Measurements from ENCODE around the gene ANXA3. TPM values are rescaled to one million over a fixed set of nuclear protein-coding genes. Genes with fewer than 3 reads are reported as not detected.

ANXA3 gene
- total RNA-seq, 1 experiment from 2014 or later: 0.86 TPM

DNA sequence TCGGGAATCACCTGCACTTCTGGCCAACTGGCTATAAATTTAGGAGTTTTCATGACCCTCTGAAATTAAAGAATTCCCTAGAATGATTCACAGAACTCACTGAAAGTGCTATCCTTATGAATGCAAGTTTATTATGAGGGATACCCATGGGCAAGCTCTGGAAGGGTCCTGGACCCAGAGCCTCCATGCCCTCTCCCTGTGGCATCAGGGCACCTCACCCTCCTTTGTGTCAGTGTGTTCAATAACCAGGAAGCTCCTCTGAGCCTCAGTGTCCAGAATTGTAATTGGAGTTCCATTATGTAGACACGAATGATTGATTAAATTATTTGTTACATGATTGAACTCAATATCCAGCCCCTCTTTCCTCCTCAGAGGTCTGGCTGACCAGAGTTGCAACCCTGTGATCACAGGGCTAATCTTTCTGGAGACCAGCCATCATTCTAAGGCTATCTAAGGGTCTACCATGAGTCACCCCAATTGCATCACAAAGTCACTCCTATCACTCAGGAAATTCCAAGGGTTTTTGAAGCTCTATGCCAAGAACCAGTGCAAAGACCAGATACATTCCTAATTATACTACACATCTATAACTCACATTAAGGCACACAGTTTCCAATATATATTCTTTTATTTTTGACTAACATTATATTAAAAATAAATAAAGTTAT is 8.9 kb downstream of the ANXA3 start:
- Histone ChIP-seq H3K4me1 (ENCODE audit: insufficient read depth, low read length, poor library complexity, severe bottlenecking) (no peaks in the 10 kb centered on the region), H3K27me3 (replicated peaks; ENCODE audit: insufficient read depth, low read depth, low read length, poor library complexity) (no peaks in the 10 kb centered on the region), H3K27ac (ENCODE audit: low read depth, low read length, poor library complexity, severe bottlenecking) (no peak overlapping the region), H3K9me3 (ENCODE audit: low read depth, low read length, poor library complexity, severe bottlenecking) (no peaks in the 10 kb centered on the region), H3K4me3 (ENCODE audit: low read depth, low read length, poor library complexity, severe bottlenecking) (no peak overlapping the region), H3K36me3 (ENCODE audit: insufficient read depth, low read length, poor library complexity, severe bottlenecking) (no peaks in the 10 kb centered on the region)
- intact Hi-C loops (cut with micrococcal nuclease; ENCODE audit: unreplicated experiment): no loop called here
- no peak for DNase-seq (ENCODE audit: low spot score)
- BruUV-seq (replicated peaks): no TSS peak
- TF ChIP-seq, protein P1, sequence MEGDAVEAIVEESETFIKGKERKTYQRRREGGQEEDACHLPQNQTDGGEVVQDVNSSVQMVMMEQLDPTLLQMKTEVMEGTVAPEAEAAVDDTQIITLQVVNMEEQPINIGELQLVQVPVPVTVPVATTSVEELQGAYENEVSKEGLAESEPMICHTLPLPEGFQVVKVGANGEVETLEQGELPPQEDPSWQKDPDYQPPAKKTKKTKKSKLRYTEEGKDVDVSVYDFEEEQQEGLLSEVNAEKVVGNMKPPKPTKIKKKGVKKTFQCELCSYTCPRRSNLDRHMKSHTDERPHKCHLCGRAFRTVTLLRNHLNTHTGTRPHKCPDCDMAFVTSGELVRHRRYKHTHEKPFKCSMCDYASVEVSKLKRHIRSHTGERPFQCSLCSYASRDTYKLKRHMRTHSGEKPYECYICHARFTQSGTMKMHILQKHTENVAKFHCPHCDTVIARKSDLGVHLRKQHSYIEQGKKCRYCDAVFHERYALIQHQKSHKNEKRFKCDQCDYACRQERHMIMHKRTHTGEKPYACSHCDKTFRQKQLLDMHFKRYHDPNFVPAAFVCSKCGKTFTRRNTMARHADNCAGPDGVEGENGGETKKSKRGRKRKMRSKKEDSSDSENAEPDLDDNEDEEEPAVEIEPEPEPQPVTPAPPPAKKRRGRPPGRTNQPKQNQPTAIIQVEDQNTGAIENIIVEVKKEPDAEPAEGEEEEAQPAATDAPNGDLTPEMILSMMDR (conservative IDR thresholded peaks at IDR 0.05; ENCODE audit: low read depth, low read length): no peak
- no peak for TF ChIP-seq EZH2 (IDR thresholded peaks at IDR 0.05; ENCODE audit: borderline replicate concordance, low read depth, low read length, poor library complexity, severe bottlenecking)
- ChIA-PET CTCF (no interaction called here), POLR2A (ENCODE audit: low non-redundant PET) (no interaction called here)

DNA sequence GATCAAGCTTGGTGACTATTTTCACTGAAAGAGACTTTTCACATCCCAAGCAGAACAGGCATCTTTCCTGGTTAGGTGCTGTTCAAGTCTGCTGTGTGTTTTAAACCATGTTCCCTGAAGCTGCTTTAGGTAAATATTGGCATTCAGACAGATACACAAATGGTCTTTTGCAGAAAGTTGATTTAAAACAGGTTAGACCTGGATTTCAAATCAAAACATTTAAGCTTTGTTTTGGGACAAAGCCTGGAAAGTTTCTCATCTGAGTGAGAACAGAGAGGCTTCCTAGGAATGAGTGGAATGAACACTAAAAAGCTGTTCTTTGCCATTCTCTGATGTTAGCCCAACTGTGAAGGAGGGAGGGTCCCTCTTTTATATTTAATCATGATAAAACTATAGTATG is 10.1 kb downstream of the ANXA3 start:
- Histone ChIP-seq H3K4me1 (ENCODE audit: insufficient read depth, low read length, poor library complexity, severe bottlenecking) (no peaks in the 10 kb centered on the region), H3K27ac (ENCODE audit: low read depth, low read length, poor library complexity, severe bottlenecking) (no peak overlapping the region), H3K9me3 (ENCODE audit: low read depth, low read length, poor library complexity, severe bottlenecking) (no peaks in the 10 kb centered on the region), H3K36me3 (ENCODE audit: insufficient read depth, low read length, poor library complexity, severe bottlenecking) (no peaks in the 10 kb centered on the region), H3K4me3 (ENCODE audit: low read depth, low read length, poor library complexity, severe bottlenecking) (no peak overlapping the region), H3K27me3 (replicated peaks; ENCODE audit: insufficient read depth, low read depth, low read length, poor library complexity) (no peaks in the 10 kb centered on the region)
- no peak for DNase-seq (ENCODE audit: low spot score)
- BruUV-seq (replicated peaks): no TSS peak
- intact Hi-C loops (cut with micrococcal nuclease; ENCODE audit: unreplicated experiment): no loop called here
- ChIA-PET POLR2A (ENCODE audit: low non-redundant PET) (no interaction called here), CTCF (no interaction called here)
- TF ChIP-seq EZH2 (IDR thresholded peaks at IDR 0.05; ENCODE audit: borderline replicate concordance, low read depth, low read length, poor library complexity, severe bottlenecking): no peak
- TF ChIP-seq, protein P1 (conservative IDR thresholded peaks at IDR 0.05; ENCODE audit: low read depth, low read length): no peak

DNA sequence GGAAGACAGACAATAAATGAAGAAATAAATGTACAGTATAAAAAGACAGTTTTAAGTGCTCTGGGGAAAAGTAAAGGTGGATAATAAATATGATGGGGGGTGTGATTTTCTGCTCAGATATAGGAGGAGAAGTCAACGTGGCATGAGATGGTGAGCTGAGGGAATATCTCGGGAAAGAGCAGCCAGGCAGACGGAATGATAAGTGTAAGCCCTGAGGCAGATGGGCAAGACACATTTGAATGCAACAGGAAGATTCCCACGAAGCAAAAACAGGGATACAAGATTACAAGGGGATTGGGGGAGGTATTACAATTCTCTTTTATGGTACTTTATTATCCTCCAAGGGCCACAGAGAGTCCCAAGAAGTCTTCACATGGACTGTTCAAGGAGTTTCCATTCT is 11.1 kb downstream of the ANXA3 start:
- CTCF ChIA-PET: no interaction called here

More for the DNA sequence above, 11.1 kb downstream of the ANXA3 start:
- POLR2A ChIA-PET (ENCODE audit: low non-redundant PET): no interaction called here
- no TSS peak for BruUV-seq (replicated peaks)
- no peaks in the 10 kb centered on the region for H3K27me3 ChIP-seq (replicated peaks; ENCODE audit: insufficient read depth, low read depth, low read length, poor library complexity)
- H3K27ac ChIP-seq (ENCODE audit: low read depth, low read length, poor library complexity, severe bottlenecking): no peak overlapping the region
- intact Hi-C loops (cut with micrococcal nuclease; ENCODE audit: unreplicated experiment): no loop called here
- H3K9me3 ChIP-seq (ENCODE audit: low read depth, low read length, poor library complexity, severe bottlenecking): no peaks in the 10 kb centered on the region
- H3K4me3 ChIP-seq (ENCODE audit: low read depth, low read length, poor library complexity, severe bottlenecking): no peak overlapping the region
- H3K36me3 ChIP-seq (ENCODE audit: insufficient read depth, low read length, poor library complexity, severe bottlenecking): no peaks in the 10 kb centered on the region
- DNase-seq (ENCODE audit: low spot score): no peak
- H3K4me1 ChIP-seq (ENCODE audit: insufficient read depth, low read length, poor library complexity, severe bottlenecking): no peaks in the 10 kb centered on the region
- TF ChIP-seq, protein P1 (conservative IDR thresholded peaks at IDR 0.05; ENCODE audit: low read depth, low read length): no peak
- no peak for TF ChIP-seq EZH2 (IDR thresholded peaks at IDR 0.05; ENCODE audit: borderline replicate concordance, low read depth, low read length, poor library complexity, severe bottlenecking)

All from A673 (cell line).